A673 (cell line): Measurements from ENCODE around the gene HMX1.

Experiments used
- EZH2 ChIP-seq: fragments of 200-600 bp; sonication (generic); IDR thresholded peaks from 2 replicates; pipeline ENCODE4 v1.6.1; 2017; ENCODE audit warnings: borderline replicate concordance, low read depth, mild to moderate bottlenecking, mixed read lengths, antibody characterized with exemption, low read length; ENCODE audit not compliant: poor library complexity, severe bottlenecking
- TF ChIP-seq, protein P1 (sequence below): fragments of 300-800, 200-600 bp; sonication (generic); conservative IDR thresholded peaks from 2 replicates; pipeline ENCODE4 v1.5.1; 2017; ENCODE audit warnings: low read depth, mild to moderate bottlenecking, antibody characterized with exemption, low read length, moderate library complexity, mixed read lengths

- TF ChIP-seq, protein P1, sequence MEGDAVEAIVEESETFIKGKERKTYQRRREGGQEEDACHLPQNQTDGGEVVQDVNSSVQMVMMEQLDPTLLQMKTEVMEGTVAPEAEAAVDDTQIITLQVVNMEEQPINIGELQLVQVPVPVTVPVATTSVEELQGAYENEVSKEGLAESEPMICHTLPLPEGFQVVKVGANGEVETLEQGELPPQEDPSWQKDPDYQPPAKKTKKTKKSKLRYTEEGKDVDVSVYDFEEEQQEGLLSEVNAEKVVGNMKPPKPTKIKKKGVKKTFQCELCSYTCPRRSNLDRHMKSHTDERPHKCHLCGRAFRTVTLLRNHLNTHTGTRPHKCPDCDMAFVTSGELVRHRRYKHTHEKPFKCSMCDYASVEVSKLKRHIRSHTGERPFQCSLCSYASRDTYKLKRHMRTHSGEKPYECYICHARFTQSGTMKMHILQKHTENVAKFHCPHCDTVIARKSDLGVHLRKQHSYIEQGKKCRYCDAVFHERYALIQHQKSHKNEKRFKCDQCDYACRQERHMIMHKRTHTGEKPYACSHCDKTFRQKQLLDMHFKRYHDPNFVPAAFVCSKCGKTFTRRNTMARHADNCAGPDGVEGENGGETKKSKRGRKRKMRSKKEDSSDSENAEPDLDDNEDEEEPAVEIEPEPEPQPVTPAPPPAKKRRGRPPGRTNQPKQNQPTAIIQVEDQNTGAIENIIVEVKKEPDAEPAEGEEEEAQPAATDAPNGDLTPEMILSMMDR, result no peak
- no peak for TF ChIP-seq EZH2
Measured at GRCh38 chr4:8858701-8859210, 12.9 kb downstream of the HMX1 start.
